Measurements from ENCODE around the gene SEPHS1.
"Not testable (repeated sequence)": the region's sequence is repeated elsewhere in the genome, so short reads cannot be mapped to it uniquely, and the experiment has no call there.

Gene SEPHS1

GRCh38 chr10:13360587-13360986 lies 12.5 kb upstream of the SEPHS1 start:
- no peak for DNase-seq (ENCODE audit: low spot score)

GRCh38 chr10:13356392-13356791 lies 8.3 kb upstream of the SEPHS1 start:
- DNase-seq (ENCODE audit: low spot score) = no peak

GRCh38 chr10:13354783-13355182 lies 6.7 kb upstream of the SEPHS1 start:
- DNase-seq (ENCODE audit: low spot score) = no peak

- DNase-seq (ENCODE audit: low spot score) = no peak
Measured at GRCh38 chr10:13352519-13352918, 4.4 kb upstream of the SEPHS1 start.

- DNase-seq (ENCODE audit: low spot score) = peak; percentile 37
Measured at GRCh38 chr10:13351340-13351915, 3.3 kb upstream of the SEPHS1 start.

GRCh38 chr10:13349463-13350274 lies 1.6 kb upstream of the SEPHS1 start:
- no peak for DNase-seq (ENCODE audit: low spot score)

- peak; percentile 78 for DNase-seq (ENCODE audit: low spot score)
Measured at GRCh38 chr10:13347500-13348156, 465 bp downstream of the SEPHS1 start.

GRCh38 chr10:13347043-13347499 lies 1.0 kb downstream of the SEPHS1 start:
- peak; percentile 30 for DNase-seq (ENCODE audit: low spot score)

- no peak for DNase-seq (ENCODE audit: low spot score)
Measured at GRCh38 chr10:13346283-13347042, 1.6 kb downstream of the SEPHS1 start.

- peak; percentile 42 for DNase-seq (ENCODE audit: low spot score)
Measured at GRCh38 chr10:13340626-13341376, 7.3 kb downstream of the SEPHS1 start.

GRCh38 chr10:13340068-13340467 lies 8.0 kb downstream of the SEPHS1 start:
- no peak for DNase-seq (ENCODE audit: low spot score)

GRCh38 chr10:13338390-13339110 lies 9.5 kb downstream of the SEPHS1 start:
- no peak for DNase-seq (ENCODE audit: low spot score)

- DNase-seq (ENCODE audit: low spot score) = no peak
Measured at GRCh38 chr10:13337827-13338196, 10.3 kb downstream of the SEPHS1 start.

GRCh38 chr10:13337128-13337826 lies 10.8 kb downstream of the SEPHS1 start:
- DNase-seq (ENCODE audit: low spot score) = no peak

GRCh38 chr10:13335881-13336280 lies 12.2 kb downstream of the SEPHS1 start:
- DNase-seq (ENCODE audit: low spot score) = no peak

- DNase-seq (ENCODE audit: low spot score) = no peak
Measured at GRCh38 chr10:13334556-13334955, 13.5 kb downstream of the SEPHS1 start.

GRCh38 chr10:13331646-13332045 lies 16.4 kb downstream of the SEPHS1 start:
- DNase-seq (ENCODE audit: low spot score) = no peak

GRCh38 chr10:13330980-13331379 lies 17.1 kb downstream of the SEPHS1 start:
- DNase-seq (ENCODE audit: low spot score) = not testable (repeated sequence)

- DNase-seq (ENCODE audit: low spot score) = no peak
Measured at GRCh38 chr10:13329565-13329964, 18.5 kb downstream of the SEPHS1 start.

GRCh38 chr10:13328613-13329012 lies 19.5 kb downstream of the SEPHS1 start:
- DNase-seq (ENCODE audit: low spot score) = no peak
